Mononuclear cell (primary cell): ENCODE results near the gene GUCY1A2. TPM values are rescaled to one million over a fixed set of nuclear protein-coding genes. Genes with fewer than 3 reads are reported as not detected.
"Not testable (repeated sequence)": the region's sequence is repeated elsewhere in the genome, so short reads cannot be mapped to it uniquely, and the experiment has no call there.

ENCODE experiments used
- H3K27me3 ChIP-seq: 2 replicates; pipeline ENCODE4 v1.6.0; 2011; ENCODE audit warnings: low read length, control low read depth; ENCODE audit not compliant: insufficient read depth
- H3K4me1 ChIP-seq: 2 replicates; pipeline ENCODE4 v1.5.1; 2011; ENCODE audit warnings: mild to moderate bottlenecking, low read length, control low read depth; ENCODE audit not compliant: insufficient read depth
- H3K4me3 ChIP-seq: 2 replicates; pipeline ENCODE4 v1.5.1; 2011; ENCODE audit warnings: mild to moderate bottlenecking, low read length, moderate library complexity
- H3K9me3 ChIP-seq: 2 replicates; pipeline ENCODE4 v1.5.1; 2011; ENCODE audit warnings: low read depth, mild to moderate bottlenecking, control low read depth, low read length
- total RNA-seq: library from RNA; depleted of rRNA; stranded (reverse); fragments of >200 nt; gene quantifications from one replicate; pipeline ENCODE4 v1.2.3, GENCODE V29; 2012

Gene GUCY1A2
- under 0.01 TPM for total RNA-seq

GRCh38 chr11:107018219-107018901 lies at the start of gene GUCY1A2:
Gene GUCY1A2, minus strand, starts transcription at chr11:107018476. Its CDS starts 421 bp downstream, at chr11:107018055.
- no peaks in the 10 kb centered on the region for H3K9me3 ChIP-seq
- peaks cover 52% of the 10 kb centered on the region for H3K27me3 ChIP-seq
- no peaks in the 10 kb centered on the region for H3K4me1 ChIP-seq
- H3K4me3 ChIP-seq: no peak within 1 kb of the TSS

- H3K9me3 ChIP-seq: no peaks in the 10 kb centered on the region
- no peaks in the 10 kb centered on the region for H3K4me1 ChIP-seq
- H3K27me3 ChIP-seq: no peaks in the 10 kb centered on the region
- H3K4me3 ChIP-seq: no peak overlapping the region
Measured at GRCh38 chr11:107054391-107054790, 36.1 kb upstream of the GUCY1A2 start.

GRCh38 chr11:107051332-107051731 lies 33.1 kb upstream of the GUCY1A2 start:
- H3K4me1 ChIP-seq, H3K9me3 ChIP-seq, H3K4me3 ChIP-seq, H3K27me3 ChIP-seq: not testable (repeated sequence)

- not testable (repeated sequence) for H3K4me3 ChIP-seq, H3K4me1 ChIP-seq, H3K9me3 ChIP-seq, H3K27me3 ChIP-seq
Measured at GRCh38 chr11:107050899-107051298, 32.6 kb upstream of the GUCY1A2 start.

GRCh38 chr11:107050121-107050520 lies 31.8 kb upstream of the GUCY1A2 start:
- Histone ChIP-seq H3K27me3 (no peaks in the 10 kb centered on the region), H3K4me1 (no peaks in the 10 kb centered on the region), H3K4me3 (no peak overlapping the region), H3K9me3 (no peaks in the 10 kb centered on the region)

GRCh38 chr11:107044503-107044902 lies 26.2 kb upstream of the GUCY1A2 start:
- H3K4me1 ChIP-seq: no peaks in the 10 kb centered on the region
- H3K27me3 ChIP-seq: no peaks in the 10 kb centered on the region
- no peaks in the 10 kb centered on the region for H3K9me3 ChIP-seq
- no peak overlapping the region for H3K4me3 ChIP-seq

GRCh38 chr11:107043242-107044006 lies 25.1 kb upstream of the GUCY1A2 start:
- H3K4me3 ChIP-seq: no peak overlapping the region
- no peaks in the 10 kb centered on the region for H3K4me1 ChIP-seq
- no peaks in the 10 kb centered on the region for H3K27me3 ChIP-seq
- H3K9me3 ChIP-seq: no peaks in the 10 kb centered on the region

GRCh38 chr11:107042748-107043147 lies 24.5 kb upstream of the GUCY1A2 start:
- Histone ChIP-seq H3K27me3 (no peaks in the 10 kb centered on the region), H3K9me3 (no peaks in the 10 kb centered on the region), H3K4me3 (no peak overlapping the region), H3K4me1 (no peaks in the 10 kb centered on the region)

- Histone ChIP-seq H3K4me1 (no peaks in the 10 kb centered on the region), H3K9me3 (no peaks in the 10 kb centered on the region), H3K27me3 (no peaks in the 10 kb centered on the region), H3K4me3 (no peak overlapping the region)
Measured at GRCh38 chr11:107041088-107041444, 22.8 kb upstream of the GUCY1A2 start.

GRCh38 chr11:107040433-107041087 lies 22.3 kb upstream of the GUCY1A2 start:
- Histone ChIP-seq H3K4me3 (no peak overlapping the region), H3K9me3 (no peaks in the 10 kb centered on the region), H3K4me1 (no peaks in the 10 kb centered on the region), H3K27me3 (no peaks in the 10 kb centered on the region)

- Histone ChIP-seq H3K27me3 (peaks cover 12% of the 10 kb centered on the region), H3K9me3 (no peaks in the 10 kb centered on the region), H3K4me1 (no peaks in the 10 kb centered on the region), H3K4me3 (no peak overlapping the region)
Measured at GRCh38 chr11:107025673-107026072, 7.4 kb upstream of the GUCY1A2 start.

- Histone ChIP-seq H3K9me3 (no peaks in the 10 kb centered on the region), H3K27me3 (peaks cover 50% of the 10 kb centered on the region), H3K4me1 (no peaks in the 10 kb centered on the region), H3K4me3 (no peak overlapping the region)
Measured at GRCh38 chr11:107020594-107020993, 2.3 kb upstream of the GUCY1A2 start.

GRCh38 chr11:107018902-107019493 lies 722 bp upstream of the GUCY1A2 start:
- peaks cover 52% of the 10 kb centered on the region for H3K27me3 ChIP-seq
- no peaks in the 10 kb centered on the region for H3K4me1 ChIP-seq
- no peaks in the 10 kb centered on the region for H3K9me3 ChIP-seq
- H3K4me3 ChIP-seq: no peak overlapping the region

GRCh38 chr11:107017433-107018218 lies 650 bp downstream of the GUCY1A2 start:
- H3K9me3 ChIP-seq: no peaks in the 10 kb centered on the region

GRCh38 chr11:107017104-107017432 lies 1.2 kb downstream of the GUCY1A2 start:
- Histone ChIP-seq H3K27me3 (peaks cover 52% of the 10 kb centered on the region), H3K9me3 (no peaks in the 10 kb centered on the region), H3K4me3 (no peak overlapping the region), H3K4me1 (no peaks in the 10 kb centered on the region)

More at GRCh38 chr11:107017433-107018218, 650 bp downstream of the GUCY1A2 start:
- peaks cover 52% of the 10 kb centered on the region for H3K27me3 ChIP-seq
- H3K4me3 ChIP-seq: no peak overlapping the region
- H3K4me1 ChIP-seq: no peaks in the 10 kb centered on the region
